ENCODE measurements around the gene RAMACL. TPM values are rescaled to one million over a fixed set of nuclear protein-coding genes. Genes with fewer than 3 reads are reported as not detected.

The RAMACL gene
- polyA plus RNA-seq, 1 donor from 2014 or later, result 1.9 TPM

DNA sequence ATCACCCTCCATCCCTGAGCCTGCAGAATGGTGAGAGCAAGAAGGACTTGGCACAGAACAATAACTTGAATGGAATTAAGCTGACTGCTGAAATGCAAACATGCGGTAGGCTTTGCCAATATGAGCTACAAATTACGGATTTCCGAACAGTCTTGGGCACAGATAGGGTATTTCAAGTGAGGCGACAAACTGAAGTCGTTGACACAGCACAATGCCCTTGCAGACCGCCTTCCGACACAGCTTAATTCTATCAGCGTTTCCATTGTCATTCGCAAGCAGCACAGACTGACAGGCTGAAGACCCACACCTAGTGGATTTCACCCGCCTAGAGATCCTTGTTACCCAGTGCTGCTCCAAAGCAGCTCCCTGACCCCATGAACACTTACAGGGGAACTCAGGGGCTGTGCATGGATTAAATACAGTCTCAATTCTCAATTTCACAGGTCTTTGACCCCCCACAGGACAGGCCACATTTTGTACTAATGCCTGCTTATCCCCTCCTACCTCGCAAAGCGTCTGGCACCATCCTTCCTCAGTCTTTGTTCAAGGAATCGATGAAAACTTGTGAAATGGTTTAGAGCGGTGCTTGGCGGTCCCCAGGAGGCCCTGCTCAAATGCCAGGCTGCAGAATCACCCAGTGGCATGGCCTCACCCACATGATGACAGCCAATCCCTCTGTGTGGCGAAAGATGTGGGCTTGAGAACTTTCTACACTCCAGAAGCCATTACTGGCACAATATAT lies 34.6 kb downstream of the RAMACL start:
- Histone ChIP-seq H2AFZ (ENCODE audit: low read depth, low read length) (no peak overlapping the region), H3K9me2 (ENCODE audit: insufficient read depth, low read length) (no peaks in the 10 kb centered on the region), H3F3A (ENCODE audit: insufficient read depth, low read length, poor library complexity, severe bottlenecking) (no peaks in the 10 kb centered on the region), H3K79me2 (replicated peaks; ENCODE audit: insufficient read depth, low read length) (peaks cover 6% of the 10 kb centered on the region), H3K4me3 (ENCODE audit: low read length) (no peak overlapping the region), H3K9ac (ENCODE audit: low read length) (no peak overlapping the region), H3K9me3 (ENCODE audit: low read length) (no peaks in the 10 kb centered on the region), H4K20me1 (ENCODE audit: insufficient read depth) (no peaks in the 10 kb centered on the region), H3K36me3 (ENCODE audit: insufficient read depth, low read length) (no peaks in the 10 kb centered on the region), H3K27me3 (ENCODE audit: insufficient read depth, low read depth, low read length) (no peaks in the 10 kb centered on the region), H3K27ac (ENCODE audit: low read length) (no peak overlapping the region), H3K4me2 (ENCODE audit: low read length) (no peak overlapping the region)
- TF ChIP-seq MXI1 (conservative IDR thresholded peaks at IDR 0.05; ENCODE audit: poor library complexity, severe bottlenecking), result no peak
- no peak for TF ChIP-seq EP300 (conservative IDR thresholded peaks at IDR 0.05; ENCODE audit: poor library complexity, severe bottlenecking)
- no peak for TF ChIP-seq POLR2AphosphoS5 (IDR thresholded peaks at IDR 0.05)
- no peak for TF ChIP-seq RAD21 (conservative IDR thresholded peaks at IDR 0.05)
- TF ChIP-seq, protein P1, sequence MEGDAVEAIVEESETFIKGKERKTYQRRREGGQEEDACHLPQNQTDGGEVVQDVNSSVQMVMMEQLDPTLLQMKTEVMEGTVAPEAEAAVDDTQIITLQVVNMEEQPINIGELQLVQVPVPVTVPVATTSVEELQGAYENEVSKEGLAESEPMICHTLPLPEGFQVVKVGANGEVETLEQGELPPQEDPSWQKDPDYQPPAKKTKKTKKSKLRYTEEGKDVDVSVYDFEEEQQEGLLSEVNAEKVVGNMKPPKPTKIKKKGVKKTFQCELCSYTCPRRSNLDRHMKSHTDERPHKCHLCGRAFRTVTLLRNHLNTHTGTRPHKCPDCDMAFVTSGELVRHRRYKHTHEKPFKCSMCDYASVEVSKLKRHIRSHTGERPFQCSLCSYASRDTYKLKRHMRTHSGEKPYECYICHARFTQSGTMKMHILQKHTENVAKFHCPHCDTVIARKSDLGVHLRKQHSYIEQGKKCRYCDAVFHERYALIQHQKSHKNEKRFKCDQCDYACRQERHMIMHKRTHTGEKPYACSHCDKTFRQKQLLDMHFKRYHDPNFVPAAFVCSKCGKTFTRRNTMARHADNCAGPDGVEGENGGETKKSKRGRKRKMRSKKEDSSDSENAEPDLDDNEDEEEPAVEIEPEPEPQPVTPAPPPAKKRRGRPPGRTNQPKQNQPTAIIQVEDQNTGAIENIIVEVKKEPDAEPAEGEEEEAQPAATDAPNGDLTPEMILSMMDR (IDR thresholded peaks at IDR 0.05; ENCODE audit: poor library complexity, severe bottlenecking), result no peak
- TF ChIP-seq EZH2 (IDR thresholded peaks at IDR 0.05; ENCODE audit: borderline replicate concordance, insufficient read depth, low read length, poor library complexity, severe bottlenecking), result no peak
- no peak for TF ChIP-seq SMC3 (conservative IDR thresholded peaks at IDR 0.05; ENCODE audit: poor library complexity)
- no peak for TF ChIP-seq TAF1 (IDR thresholded peaks at IDR 0.05; ENCODE audit: low read depth)
- TF ChIP-seq, protein P2, sequence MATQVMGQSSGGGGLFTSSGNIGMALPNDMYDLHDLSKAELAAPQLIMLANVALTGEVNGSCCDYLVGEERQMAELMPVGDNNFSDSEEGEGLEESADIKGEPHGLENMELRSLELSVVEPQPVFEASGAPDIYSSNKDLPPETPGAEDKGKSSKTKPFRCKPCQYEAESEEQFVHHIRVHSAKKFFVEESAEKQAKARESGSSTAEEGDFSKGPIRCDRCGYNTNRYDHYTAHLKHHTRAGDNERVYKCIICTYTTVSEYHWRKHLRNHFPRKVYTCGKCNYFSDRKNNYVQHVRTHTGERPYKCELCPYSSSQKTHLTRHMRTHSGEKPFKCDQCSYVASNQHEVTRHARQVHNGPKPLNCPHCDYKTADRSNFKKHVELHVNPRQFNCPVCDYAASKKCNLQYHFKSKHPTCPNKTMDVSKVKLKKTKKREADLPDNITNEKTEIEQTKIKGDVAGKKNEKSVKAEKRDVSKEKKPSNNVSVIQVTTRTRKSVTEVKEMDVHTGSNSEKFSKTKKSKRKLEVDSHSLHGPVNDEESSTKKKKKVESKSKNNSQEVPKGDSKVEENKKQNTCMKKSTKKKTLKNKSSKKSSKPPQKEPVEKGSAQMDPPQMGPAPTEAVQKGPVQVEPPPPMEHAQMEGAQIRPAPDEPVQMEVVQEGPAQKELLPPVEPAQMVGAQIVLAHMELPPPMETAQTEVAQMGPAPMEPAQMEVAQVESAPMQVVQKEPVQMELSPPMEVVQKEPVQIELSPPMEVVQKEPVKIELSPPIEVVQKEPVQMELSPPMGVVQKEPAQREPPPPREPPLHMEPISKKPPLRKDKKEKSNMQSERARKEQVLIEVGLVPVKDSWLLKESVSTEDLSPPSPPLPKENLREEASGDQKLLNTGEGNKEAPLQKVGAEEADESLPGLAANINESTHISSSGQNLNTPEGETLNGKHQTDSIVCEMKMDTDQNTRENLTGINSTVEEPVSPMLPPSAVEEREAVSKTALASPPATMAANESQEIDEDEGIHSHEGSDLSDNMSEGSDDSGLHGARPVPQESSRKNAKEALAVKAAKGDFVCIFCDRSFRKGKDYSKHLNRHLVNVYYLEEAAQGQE (IDR thresholded peaks at IDR 0.05; ENCODE audit: borderline replicate concordance), result no peak

DNA sequence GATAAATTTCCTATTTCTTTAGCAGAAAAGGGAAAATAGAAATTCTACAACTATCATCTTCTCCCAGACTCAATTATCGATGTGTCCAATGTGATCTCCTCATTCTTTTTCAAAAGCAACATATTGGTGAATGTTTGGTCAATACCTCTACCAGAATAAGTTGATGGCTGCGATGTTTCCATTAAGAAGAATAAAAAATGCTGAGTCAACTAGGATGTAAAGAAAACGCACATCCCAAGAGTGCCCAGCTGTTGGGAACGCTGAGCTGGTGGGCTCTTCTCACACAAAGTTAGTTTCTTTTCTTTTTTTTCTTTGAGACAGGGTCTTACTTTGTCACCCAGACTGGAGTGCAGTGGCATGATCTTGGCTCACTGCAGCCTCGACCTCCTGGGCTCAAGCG lies 39.8 kb downstream of the RAMACL start:
- H3K27ac ChIP-seq (ENCODE audit: low read length), result no peak overlapping the region
- no peaks in the 10 kb centered on the region for H4K20me1 ChIP-seq (ENCODE audit: insufficient read depth)
- no peaks in the 10 kb centered on the region for H3K36me3 ChIP-seq (ENCODE audit: insufficient read depth, low read length)
- H3K4me2 ChIP-seq (ENCODE audit: low read length), result no peak overlapping the region
- TF ChIP-seq EP300 (conservative IDR thresholded peaks at IDR 0.05; ENCODE audit: poor library complexity, severe bottlenecking) (no peak), RAD21 (conservative IDR thresholded peaks at IDR 0.05) (no peak), EZH2 (IDR thresholded peaks at IDR 0.05; ENCODE audit: borderline replicate concordance, insufficient read depth, low read length, poor library complexity, severe bottlenecking) (no peak)
- no peaks in the 10 kb centered on the region for H3F3A ChIP-seq (ENCODE audit: insufficient read depth, low read length, poor library complexity, severe bottlenecking)
- H3K9ac ChIP-seq (ENCODE audit: low read length), result no peak overlapping the region
- peaks cover 6% of the 10 kb centered on the region for H3K79me2 ChIP-seq (replicated peaks; ENCODE audit: insufficient read depth, low read length)
- H3K27me3 ChIP-seq (ENCODE audit: insufficient read depth, low read depth, low read length), result no peaks in the 10 kb centered on the region
- no peaks in the 10 kb centered on the region for H3K9me3 ChIP-seq (ENCODE audit: low read length)
- no peaks in the 10 kb centered on the region for H3K9me2 ChIP-seq (ENCODE audit: insufficient read depth, low read length)
- no peak overlapping the region for H3K4me3 ChIP-seq (ENCODE audit: low read length)
- no peak overlapping the region for H2AFZ ChIP-seq (ENCODE audit: low read depth, low read length)
